Measurements from ENCODE around the gene ABCA7. TPM values are rescaled to one million over a fixed set of nuclear protein-coding genes. Genes with fewer than 3 reads are reported as not detected.

ABCA7 gene
- total and polyA plus RNA-seq, 2 of the 13 experiments (the other 11 are each of a cell fraction or from before 2014, with no cell fraction given), result 4.4 to 32.4 TPM

- TF ChIP-seq ATF2 (CRISPR knock-in tag; IDR thresholded peaks at IDR 0.05), result 0 out of 2 replicates have a peak, but pooled peaks have one; percentile 44
- TF ChIP-seq ZNF747 (CRISPR knock-in tag; IDR thresholded peaks at IDR 0.05; ENCODE audit: borderline replicate concordance), result no peak
- TF ChIP-seq HOXD1 (CRISPR knock-in tag; IDR thresholded peaks at IDR 0.05), result 0 out of 2 replicates have a peak, but pooled peaks have one; percentile 11
- TF ChIP-seq ZC3H13 (CRISPR knock-in tag; IDR thresholded peaks at IDR 0.05), result peak; percentile 86
- no peak for TF ChIP-seq ZNF570 (CRISPR knock-in tag; IDR thresholded peaks at IDR 0.05; ENCODE audit: borderline replicate concordance)
- TF ChIP-seq, protein P1, sequence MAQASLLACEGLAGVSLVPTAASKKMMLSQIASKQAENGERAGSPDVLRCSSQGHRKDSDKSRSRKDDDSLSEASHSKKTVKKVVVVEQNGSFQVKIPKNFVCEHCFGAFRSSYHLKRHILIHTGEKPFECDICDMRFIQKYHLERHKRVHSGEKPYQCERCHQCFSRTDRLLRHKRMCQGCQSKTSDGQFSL (CRISPR knock-in tag; IDR thresholded peaks at IDR 0.05), result no peak
- no peak for TF ChIP-seq DRAP1 (CRISPR knock-in tag; IDR thresholded peaks at IDR 0.05)
- TF ChIP-seq NFE2L1 (CRISPR knock-in tag; IDR thresholded peaks at IDR 0.05; ENCODE audit: borderline replicate concordance), result no peak
- no peak for TF ChIP-seq PBX3 (CRISPR knock-in tag; IDR thresholded peaks at IDR 0.05; ENCODE audit: borderline replicate concordance)
- no peak for TF ChIP-seq ZFP82 (CRISPR knock-in tag; IDR thresholded peaks at IDR 0.05; ENCODE audit: borderline replicate concordance)
- no peak for TF ChIP-seq KLF9 (CRISPR knock-in tag; IDR thresholded peaks at IDR 0.05; ENCODE audit: low read depth)
- TF ChIP-seq ZHX2 (IDR thresholded peaks at IDR 0.05; ENCODE audit: low read depth), result 0 out of 2 replicates have a peak, but pooled peaks have one; percentile 34
- no peak for TF ChIP-seq ZHX2 (CRISPR knock-in tag; IDR thresholded peaks at IDR 0.05; ENCODE audit: borderline replicate concordance)
- no peak for TF ChIP-seq ZNF121 (CRISPR knock-in tag; IDR thresholded peaks at IDR 0.05)
- TF ChIP-seq ZNF567 (CRISPR knock-in tag; IDR thresholded peaks at IDR 0.05; ENCODE audit: borderline replicate concordance), result no peak
- TF ChIP-seq THYN1 (CRISPR knock-in tag; IDR thresholded peaks at IDR 0.05; ENCODE audit: borderline replicate concordance, low read depth), result no peak
- no peak for TF ChIP-seq HOXA9 (CRISPR knock-in tag; IDR thresholded peaks at IDR 0.05; ENCODE audit: borderline replicate concordance)
- TF ChIP-seq ZNF225 (CRISPR knock-in tag; IDR thresholded peaks at IDR 0.05), result no peak
- TF ChIP-seq ZNF737 (CRISPR knock-in tag; IDR thresholded peaks at IDR 0.05; ENCODE audit: borderline replicate concordance), result no peak
- no peak for TF ChIP-seq HHEX (CRISPR knock-in tag; IDR thresholded peaks at IDR 0.05)
These were observed 43.7 kb upstream of the ABCA7 start (continued) for GRCh38 chr19:996051-996838.

Measured in HepG2 (cell line).